ENCODE measurements around the gene KRT71. TPM values are rescaled to one million over a fixed set of nuclear protein-coding genes. Genes with fewer than 3 reads are reported as not detected.
"Not testable (repeated sequence)": the region's sequence is repeated elsewhere in the genome, so short reads cannot be mapped to it uniquely, and the experiment has no call there.

Gene KRT71
- total RNA-seq, 1 donor from 2014 or later = not detected

GRCh38 chr12:52513736-52514135, 39.2 kb downstream of the KRT71 start:
- Mint-ChIP-seq H3K4me1 (ENCODE audit: low read depth) (no peaks in the 10 kb centered on the region), H3K36me3 (ENCODE audit: low read depth) (no peaks in the 10 kb centered on the region), H3K27ac (ENCODE audit: unreplicated experiment) (no peak overlapping the region), H3K27me3 (ENCODE audit: low read depth) (peaks cover 49% of the 10 kb centered on the region), H3K4me3 (ENCODE audit: unreplicated experiment) (no peak overlapping the region), H3K9me3 (ENCODE audit: low read depth) (peaks cover 4% of the 10 kb centered on the region)
- DNase-seq (ENCODE audit: low spot score) = no peak
- TF ChIP-seq CTCF (IDR thresholded peaks at IDR 0.05) = no peak

GRCh38 chr12:52508211-52508610, 44.7 kb downstream of the KRT71 start:
- peaks cover 60% of the 10 kb centered on the region for H3K27me3 Mint-ChIP-seq (ENCODE audit: low read depth)

GRCh38 chr12:52506858-52507715, 45.9 kb downstream of the KRT71 start:
- Mint-ChIP-seq H3K36me3 (ENCODE audit: low read depth) (peaks cover 2% of the 10 kb centered on the region), H3K27ac (ENCODE audit: unreplicated experiment) (no peak overlapping the region), H3K9me3 (ENCODE audit: low read depth) (peaks cover 10% of the 10 kb centered on the region), H3K4me1 (ENCODE audit: low read depth) (peaks cover 2% of the 10 kb centered on the region), H3K27me3 (ENCODE audit: low read depth) (peaks cover 55% of the 10 kb centered on the region), H3K4me3 (ENCODE audit: unreplicated experiment) (no peak overlapping the region)
- no peak for DNase-seq (ENCODE audit: low spot score)
- peak; percentile 84 for TF ChIP-seq CTCF (IDR thresholded peaks at IDR 0.05)

More at GRCh38 chr12:52508211-52508610, 44.7 kb downstream of the KRT71 start:
- Mint-ChIP-seq H3K9me3 (ENCODE audit: low read depth) (peaks cover 6% of the 10 kb centered on the region), H3K4me3 (ENCODE audit: unreplicated experiment) (no peak overlapping the region), H3K36me3 (ENCODE audit: low read depth) (peaks cover under 1% of the 10 kb centered on the region), H3K27ac (ENCODE audit: unreplicated experiment) (no peak overlapping the region), H3K4me1 (ENCODE audit: low read depth) (peaks cover 2% of the 10 kb centered on the region)
- no peak for DNase-seq (ENCODE audit: low spot score)
- TF ChIP-seq CTCF (IDR thresholded peaks at IDR 0.05) = no peak

- no peak for TF ChIP-seq CTCF (IDR thresholded peaks at IDR 0.05)
- no peak for DNase-seq (ENCODE audit: low spot score)
- Mint-ChIP-seq H3K9me3 (ENCODE audit: low read depth) (peaks cover 20% of the 10 kb centered on the region), H3K4me1 (ENCODE audit: low read depth) (peaks cover 22% of the 10 kb centered on the region), H3K27me3 (ENCODE audit: low read depth) (peaks cover 37% of the 10 kb centered on the region), H3K36me3 (ENCODE audit: low read depth) (peaks cover 2% of the 10 kb centered on the region), H3K27ac (ENCODE audit: unreplicated experiment) (no peak overlapping the region), H3K4me3 (ENCODE audit: unreplicated experiment) (no peak overlapping the region)
These were observed 50.1 kb downstream of the KRT71 start for GRCh38 chr12:52502877-52503276.

GRCh38 chr12:52501490-52501889, 51.5 kb downstream of the KRT71 start:
- H3K27ac Mint-ChIP-seq (ENCODE audit: unreplicated experiment) = no peak overlapping the region
- TF ChIP-seq CTCF (IDR thresholded peaks at IDR 0.05) = no peak
- DNase-seq (ENCODE audit: low spot score) = no peak
- H3K4me1 Mint-ChIP-seq (ENCODE audit: low read depth) = peaks cover 26% of the 10 kb centered on the region
- no peak overlapping the region for H3K4me3 Mint-ChIP-seq (ENCODE audit: unreplicated experiment)
- H3K27me3 Mint-ChIP-seq (ENCODE audit: low read depth) = peaks cover 31% of the 10 kb centered on the region
- H3K9me3 Mint-ChIP-seq (ENCODE audit: low read depth) = peaks cover 20% of the 10 kb centered on the region
- peaks cover 2% of the 10 kb centered on the region for H3K36me3 Mint-ChIP-seq (ENCODE audit: low read depth)

- H3K4me1 Mint-ChIP-seq (ENCODE audit: low read depth) = peaks cover 35% of the 10 kb centered on the region
- H3K27me3 Mint-ChIP-seq (ENCODE audit: low read depth) = peaks cover 23% of the 10 kb centered on the region
- H3K4me3 Mint-ChIP-seq (ENCODE audit: unreplicated experiment); H3K36me3 Mint-ChIP-seq (ENCODE audit: low read depth); DNase-seq (ENCODE audit: low spot score): not testable (repeated sequence)
- H3K9me3 Mint-ChIP-seq (ENCODE audit: low read depth) = peaks cover 20% of the 10 kb centered on the region
- H3K27ac Mint-ChIP-seq (ENCODE audit: unreplicated experiment) = peak overlapping the region; percentile 70
These were observed 52.4 kb downstream of the KRT71 start for GRCh38 chr12:52500574-52500973.

Measured in chondrocyte (in vitro differentiated cells).